Measurements from ENCODE around the gene CDH13. TPM values are rescaled to one million over a fixed set of nuclear protein-coding genes. Genes with fewer than 3 reads are reported as not detected.

Gene CDH13
- 10 to 100 TPM in 3 of 4 donors, 1 to 10 TPM in 1; 9.4 to 16.6 (median 13.4) TPM for polyA plus RNA-seq (ENCODE audit: insufficient read length in 4 of 4)

DNA sequence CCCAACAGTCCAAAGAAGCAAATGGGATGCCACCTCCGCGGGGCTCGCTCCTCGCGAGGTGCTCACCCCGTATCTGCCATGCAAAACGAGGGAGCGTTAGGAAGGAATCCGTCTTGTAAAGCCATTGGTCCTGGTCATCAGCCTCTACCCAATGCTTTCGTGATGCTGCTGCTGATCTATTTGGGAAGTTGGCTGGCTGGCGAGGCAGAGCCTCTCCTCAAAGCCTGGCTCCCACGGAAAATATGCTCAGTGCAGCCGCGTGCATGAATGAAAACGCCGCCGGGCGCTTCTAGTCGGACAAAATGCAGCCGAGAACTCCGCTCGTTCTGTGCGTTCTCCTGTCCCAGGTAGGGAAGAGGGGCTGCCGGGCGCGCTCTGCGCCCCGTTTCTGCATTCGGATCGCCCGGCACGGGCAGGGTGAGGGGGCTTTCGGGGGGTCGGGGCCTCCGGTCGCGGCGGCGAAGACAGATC, at the start of gene CDH13:
Gene CDH13, plus strand, starts transcription at position 179 of the 471 bp plus-strand sequence.
- peak in 1 of 4 donors; percentile 17 for DNase-seq (ENCODE audit: low read depth in 4 of 4, low spot score in 2 of 4)

DNA sequence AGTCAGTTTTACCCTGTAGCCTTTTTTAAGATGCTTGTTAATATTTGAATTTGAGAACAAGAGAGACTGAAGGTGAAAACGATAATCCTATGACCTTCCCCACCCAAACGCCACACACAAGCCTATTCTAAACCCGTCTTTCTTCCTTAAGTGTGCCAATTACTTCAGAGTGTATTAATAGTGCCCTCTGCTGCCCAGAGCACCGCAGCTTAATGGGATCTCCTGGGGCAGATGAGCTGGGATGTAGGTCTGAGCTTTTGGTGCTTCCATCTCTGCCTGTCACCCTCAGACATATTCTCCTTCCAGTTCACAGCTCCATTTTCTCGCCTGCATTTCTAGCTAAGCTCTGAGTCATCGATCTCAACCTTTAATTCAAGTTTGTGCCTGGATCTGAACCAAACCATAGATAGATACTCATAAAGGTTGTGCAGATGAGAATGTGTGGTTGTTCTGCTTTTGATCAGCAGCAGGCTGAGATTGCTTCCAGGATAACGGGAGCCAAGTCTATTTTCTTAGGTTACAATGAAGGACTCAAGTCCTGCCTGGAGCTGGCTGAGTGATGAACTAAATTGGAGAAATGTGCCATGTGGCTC, 46.4 kb upstream of the CDH13 start:
- no peak for DNase-seq (ENCODE audit: low read depth in 4 of 4, low spot score in 2 of 4)

GRCh38 chr16:82582975-82583374, 43.8 kb upstream of the CDH13 start:
- no peak for DNase-seq (ENCODE audit: low read depth in 4 of 4, low spot score in 2 of 4)

DNA sequence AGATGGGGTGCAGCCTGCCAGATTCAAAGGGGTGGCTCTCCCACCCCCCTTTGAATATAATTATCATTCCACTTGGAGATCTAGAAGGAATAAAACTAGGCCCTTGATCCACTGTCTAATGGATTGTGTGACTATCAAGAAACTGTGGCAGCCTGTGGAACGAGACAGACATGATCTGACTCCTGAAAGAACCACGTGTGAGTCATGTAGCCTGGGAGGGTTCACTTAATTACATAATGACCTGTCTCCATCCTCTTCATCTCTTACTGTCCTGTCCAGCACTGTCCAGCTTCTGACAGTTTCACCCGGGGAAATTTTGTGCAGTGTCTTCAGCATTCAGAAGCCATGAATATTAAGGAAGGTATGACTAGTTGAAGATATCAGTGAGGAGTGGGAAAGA, 43.3 kb upstream of the CDH13 start:
- DNase-seq (ENCODE audit: low read depth in 4 of 4, low spot score in 2 of 4), result no peak

- no peak for DNase-seq (ENCODE audit: low read depth in 4 of 4, low spot score in 2 of 4)
Observed at GRCh38 chr16:82584553-82585152, 42.1 kb upstream of the CDH13 start.

GRCh38 chr16:82585675-82586074, 41.1 kb upstream of the CDH13 start:
- no peak for DNase-seq (ENCODE audit: low read depth in 4 of 4, low spot score in 2 of 4)

DNA sequence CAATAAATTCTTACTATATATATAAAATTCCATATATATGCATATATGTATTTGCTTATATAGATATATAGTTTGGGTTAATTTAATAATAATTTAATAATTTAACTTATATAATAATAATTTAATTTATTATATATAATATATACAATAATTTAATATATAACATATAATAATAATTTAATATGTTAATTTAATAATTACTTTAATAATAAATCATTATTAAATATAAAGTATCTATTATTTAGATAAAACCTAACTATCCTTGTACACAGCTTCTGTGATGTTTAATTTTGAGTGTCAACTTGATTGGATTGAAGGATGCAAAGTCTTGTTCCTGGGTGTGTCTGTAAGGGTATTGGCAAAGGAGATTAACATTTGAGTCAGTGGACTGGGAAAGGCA, 40.6 kb upstream of the CDH13 start:
- no peak for DNase-seq (ENCODE audit: low read depth in 4 of 4, low spot score in 2 of 4)

DNA sequence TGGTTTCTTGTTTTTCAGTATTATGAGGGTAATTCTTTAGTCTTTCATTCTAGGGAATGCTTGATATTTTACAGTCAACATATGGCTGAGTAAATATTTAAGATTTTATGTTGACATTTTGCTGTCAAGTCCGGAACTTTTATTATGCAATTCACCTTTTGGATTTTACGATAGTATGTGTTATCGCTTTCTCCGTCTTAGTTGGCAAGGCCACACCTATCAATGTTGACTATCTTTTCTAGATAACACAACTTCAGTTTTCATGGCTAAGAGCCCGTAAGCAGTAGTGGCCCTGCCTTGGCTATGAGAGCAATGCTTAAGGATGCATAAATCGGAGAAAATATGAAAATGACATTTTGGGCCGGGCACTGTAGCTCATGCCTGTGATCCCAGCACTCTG, 39.5 kb upstream of the CDH13 start:
- no peak for DNase-seq (ENCODE audit: low read depth in 4 of 4, low spot score in 2 of 4)

GRCh38 chr16:82589407-82589806, 37.4 kb upstream of the CDH13 start:
- no peak for DNase-seq (ENCODE audit: low read depth in 4 of 4, low spot score in 2 of 4)

GRCh38 chr16:82594114-82594513, 32.7 kb upstream of the CDH13 start:
- no peak for DNase-seq (ENCODE audit: low read depth in 4 of 4, low spot score in 2 of 4)

DNA sequence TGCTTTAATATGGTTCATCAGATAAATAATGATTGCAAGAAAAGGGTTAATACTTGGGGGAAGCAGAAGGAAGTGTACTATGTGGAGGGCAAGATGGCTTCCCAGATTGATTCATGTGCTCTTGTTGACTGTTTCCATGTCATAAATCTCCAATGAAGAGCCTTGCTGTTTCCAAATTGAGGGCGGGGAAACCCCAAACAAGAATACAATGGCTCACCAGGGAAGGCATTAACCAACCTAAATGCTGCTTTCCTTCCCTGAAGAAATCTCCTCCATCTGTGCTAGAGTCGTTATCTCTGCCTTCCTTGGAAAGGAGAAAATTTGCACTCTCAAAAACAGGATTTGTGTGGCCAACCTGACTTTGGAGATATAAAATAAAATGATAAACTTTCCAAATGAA, 28.0 kb upstream of the CDH13 start:
- DNase-seq (ENCODE audit: low read depth in 4 of 4, low spot score in 2 of 4), result no peak

DNA sequence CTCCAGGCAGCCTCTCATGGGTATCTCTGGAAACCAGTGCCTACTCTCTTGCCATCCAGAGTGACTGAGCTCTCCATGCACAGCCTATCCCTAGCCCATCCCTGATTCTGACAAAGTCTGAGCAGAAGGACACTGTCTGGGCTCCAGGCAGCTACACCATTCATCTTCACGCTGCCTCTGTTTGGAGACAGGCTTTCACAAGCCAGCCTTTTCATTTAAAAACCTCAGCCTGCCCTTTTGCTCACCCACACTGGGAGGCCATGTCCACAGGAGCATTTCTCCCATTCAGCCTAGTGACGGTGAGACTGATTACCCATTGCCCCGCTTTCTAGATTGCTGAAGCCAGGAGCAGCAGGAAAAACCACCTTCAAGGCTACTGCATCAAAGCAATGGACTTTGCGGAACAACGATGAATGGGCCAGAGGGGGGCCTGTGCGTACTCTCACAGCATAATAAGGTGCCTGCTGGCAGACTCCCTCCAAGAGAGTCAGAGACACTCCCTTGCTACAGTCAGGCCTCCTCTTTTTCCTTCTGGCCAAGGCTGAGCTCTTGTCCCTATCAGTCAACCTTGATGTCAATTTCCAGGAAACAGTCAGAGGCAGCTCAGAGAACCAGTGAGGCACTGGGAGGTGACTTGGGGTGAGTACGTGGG, 24.7 kb upstream of the CDH13 start:
- no peak for DNase-seq (ENCODE audit: low read depth in 4 of 4, low spot score in 2 of 4)

DNA sequence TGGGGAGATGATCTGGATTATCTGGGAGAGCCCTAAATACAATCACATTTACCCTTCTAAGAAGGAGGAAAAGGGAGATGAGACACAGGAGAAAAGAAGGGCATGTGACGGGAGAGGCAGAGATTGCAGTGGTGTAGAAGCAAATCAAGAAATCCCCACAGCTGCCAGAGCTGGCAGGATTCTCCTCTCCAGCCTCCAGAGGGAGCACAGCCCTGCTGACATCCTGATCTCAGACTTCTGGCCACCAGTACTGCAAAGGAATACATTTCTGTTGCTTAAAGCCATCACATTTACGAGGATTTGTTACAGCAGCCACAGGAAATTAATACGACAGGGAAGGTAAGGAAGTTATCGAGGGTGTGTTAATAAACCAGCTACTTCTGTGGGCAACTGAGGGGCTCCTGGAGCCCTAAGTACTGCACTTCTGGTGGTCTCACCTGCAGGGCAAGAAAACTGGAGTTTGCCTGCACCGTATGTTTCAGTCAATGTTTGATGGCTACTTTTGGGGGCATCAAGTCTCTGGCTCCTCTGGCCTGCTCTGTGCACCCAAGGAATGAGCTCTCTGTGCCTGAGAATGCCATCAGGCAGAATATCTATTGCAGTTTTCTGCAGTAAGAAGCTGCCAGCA, 22.9 kb upstream of the CDH13 start:
- peak in 1 of 4 donors; percentile 15 for DNase-seq (ENCODE audit: low read depth in 4 of 4, low spot score in 2 of 4)

DNA sequence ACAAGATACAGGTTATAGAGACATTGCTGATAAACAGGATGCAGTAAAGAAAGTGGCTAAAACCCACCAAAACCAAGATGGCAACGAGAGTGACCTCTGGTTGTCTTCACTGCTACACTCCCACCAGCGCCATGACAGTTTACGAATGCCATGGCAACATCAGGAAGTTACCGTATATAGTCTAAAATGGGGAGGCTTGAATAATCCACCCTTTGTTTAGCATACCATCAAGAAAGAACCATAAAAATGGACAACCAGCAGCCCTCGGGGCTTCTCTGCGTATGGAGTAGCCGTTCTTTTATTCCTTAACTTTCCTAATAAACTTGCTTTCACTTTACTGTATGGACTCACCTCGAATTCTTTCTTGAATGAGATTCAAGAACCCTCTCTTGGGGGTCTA, 21.7 kb upstream of the CDH13 start:
- no peak for DNase-seq (ENCODE audit: low read depth in 4 of 4, low spot score in 2 of 4)

DNA sequence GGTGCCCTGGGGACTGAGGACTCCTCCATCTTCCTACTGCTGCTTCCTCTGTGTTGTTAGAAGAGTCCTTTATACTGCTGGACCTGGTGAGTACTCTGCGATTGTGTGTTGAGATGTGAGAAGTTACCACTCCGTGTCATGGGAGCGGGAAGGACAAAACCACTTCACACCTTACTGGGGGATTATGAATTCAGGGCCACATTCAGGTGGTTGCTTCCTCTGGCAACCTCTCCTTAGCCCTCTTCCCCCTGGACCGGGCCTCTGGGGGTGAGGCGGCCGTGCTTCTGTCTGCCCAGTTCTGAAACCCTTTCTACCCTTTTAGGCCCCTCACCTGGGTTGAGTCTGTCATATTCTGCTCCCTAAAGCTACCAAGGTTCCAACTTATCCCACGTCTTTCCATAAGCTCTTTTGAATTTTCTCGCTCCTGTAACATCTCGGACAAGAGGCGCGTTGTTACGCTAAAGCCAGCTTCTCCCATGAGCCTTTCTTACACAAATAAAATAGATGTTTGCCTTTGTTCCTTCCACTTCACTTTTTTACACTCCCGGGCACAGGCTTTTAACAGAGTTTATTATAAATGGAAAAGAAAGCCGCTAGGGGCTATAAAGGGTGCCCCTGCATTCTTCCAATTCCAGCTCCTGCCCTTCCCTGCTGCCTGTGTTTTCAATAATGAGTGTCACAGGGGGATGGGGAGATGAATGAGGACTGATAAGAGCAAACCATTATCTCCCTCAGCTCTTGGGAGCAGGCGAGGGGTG, 20.7 kb upstream of the CDH13 start:
- DNase-seq (ENCODE audit: low read depth in 4 of 4, low spot score in 2 of 4), result no peak

DNA sequence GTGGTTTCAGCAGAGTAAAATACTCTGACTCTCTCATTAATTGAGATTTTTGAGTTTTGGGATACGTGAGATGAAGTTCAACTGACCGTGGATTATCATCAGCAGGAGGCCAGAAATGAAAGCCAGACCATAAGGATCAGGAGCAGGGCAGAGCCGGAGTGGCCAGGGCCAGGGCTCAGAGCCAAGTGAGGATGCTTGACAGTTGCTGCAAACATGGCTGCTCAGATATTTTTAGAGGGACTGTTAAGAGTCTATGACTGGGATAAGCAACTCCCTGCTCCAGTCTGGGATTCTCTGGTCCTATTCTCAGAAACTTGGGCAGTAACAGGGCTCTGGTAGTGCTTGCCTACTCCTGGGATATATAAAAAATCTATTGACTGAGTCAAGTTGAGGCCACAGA, 17.6 kb upstream of the CDH13 start:
- no peak for DNase-seq (ENCODE audit: low read depth in 4 of 4, low spot score in 2 of 4)

GRCh38 chr16:82612263-82612662, 14.5 kb upstream of the CDH13 start:
- DNase-seq (ENCODE audit: low read depth in 4 of 4, low spot score in 2 of 4), result no peak

GRCh38 chr16:82616356-82616755, 10.4 kb upstream of the CDH13 start:
- DNase-seq (ENCODE audit: low read depth in 4 of 4, low spot score in 2 of 4), result no peak

DNA sequence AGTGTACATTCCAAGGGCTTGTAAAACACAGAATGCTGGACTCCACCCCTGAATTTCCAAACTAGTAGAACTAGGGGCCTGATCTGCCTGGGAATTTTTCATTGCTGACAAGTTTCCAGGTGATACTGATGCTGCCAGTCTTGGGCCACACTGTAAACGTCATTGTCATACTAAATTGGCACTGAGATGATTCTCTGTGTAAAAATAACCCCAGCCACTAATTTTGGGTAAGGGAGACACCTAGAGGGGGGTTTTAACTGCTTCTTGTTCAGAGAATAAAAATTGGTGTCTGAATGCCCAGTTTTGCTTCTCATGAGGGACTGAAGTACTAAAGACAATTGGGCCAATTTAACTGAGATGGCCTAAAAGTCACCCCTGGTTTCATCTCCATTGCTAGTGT, 5.0 kb upstream of the CDH13 start:
- no peak for DNase-seq (ENCODE audit: low read depth in 4 of 4, low spot score in 2 of 4)

DNA sequence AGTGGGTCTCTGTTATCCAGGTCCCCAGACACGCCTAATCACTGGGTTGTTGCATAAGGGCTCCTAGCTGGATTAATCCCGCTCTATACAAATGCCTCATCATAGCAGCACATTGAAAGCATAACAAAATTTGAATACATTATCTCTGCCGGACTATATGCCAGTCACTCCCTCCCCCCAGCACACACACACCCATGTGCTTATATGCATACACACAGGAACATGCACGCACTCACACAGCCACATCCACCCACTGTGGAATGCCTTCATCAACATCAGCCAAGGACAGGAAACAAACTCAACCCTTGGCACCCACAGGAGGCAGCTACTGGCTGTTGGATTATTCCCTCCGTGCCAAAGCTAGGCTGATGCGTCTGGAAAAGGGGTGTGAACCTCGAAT, 3.5 kb upstream of the CDH13 start:
- DNase-seq (ENCODE audit: low read depth in 4 of 4, low spot score in 2 of 4), result no peak

Data from left renal cortex interstitium (tissue), 4 donors.